GM10847 (cell line): ENCODE data around the gene SLC37A1.

ENCODE experiments used
- POLR2A ChIP-seq: IDR thresholded peaks from 2 replicates; pipeline ENCODE4 v1.6.1; 2011; ENCODE audit not compliant: insufficient read length; ENCODE audit errors: extremely low read depth

Gene SLC37A1

DNA sequence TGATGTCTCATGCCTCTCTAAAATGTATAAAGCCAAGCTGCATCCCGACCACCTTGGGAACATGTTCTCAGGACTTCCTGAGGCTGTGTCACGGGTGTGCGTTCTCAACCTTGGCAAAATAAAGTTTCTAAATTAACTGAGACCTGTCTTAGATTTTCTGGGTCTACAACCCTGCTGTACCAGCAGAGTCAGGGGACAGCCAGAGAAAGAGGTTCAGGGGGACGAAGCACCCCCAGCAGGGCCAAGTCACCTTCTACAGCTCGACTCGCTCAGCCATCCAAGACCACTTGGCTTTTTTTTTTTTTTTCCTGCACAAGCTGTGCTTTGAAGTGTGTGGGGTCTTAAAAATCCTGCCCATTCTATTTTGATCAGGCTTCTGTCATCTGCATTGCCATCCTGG lies 111.3 kb downstream of the SLC37A1 start:
- TF ChIP-seq POLR2A, result no peak

GRCh38 chr21:42626171-42626570 lies 112.5 kb downstream of the SLC37A1 start:
- TF ChIP-seq POLR2A, result no peak

DNA sequence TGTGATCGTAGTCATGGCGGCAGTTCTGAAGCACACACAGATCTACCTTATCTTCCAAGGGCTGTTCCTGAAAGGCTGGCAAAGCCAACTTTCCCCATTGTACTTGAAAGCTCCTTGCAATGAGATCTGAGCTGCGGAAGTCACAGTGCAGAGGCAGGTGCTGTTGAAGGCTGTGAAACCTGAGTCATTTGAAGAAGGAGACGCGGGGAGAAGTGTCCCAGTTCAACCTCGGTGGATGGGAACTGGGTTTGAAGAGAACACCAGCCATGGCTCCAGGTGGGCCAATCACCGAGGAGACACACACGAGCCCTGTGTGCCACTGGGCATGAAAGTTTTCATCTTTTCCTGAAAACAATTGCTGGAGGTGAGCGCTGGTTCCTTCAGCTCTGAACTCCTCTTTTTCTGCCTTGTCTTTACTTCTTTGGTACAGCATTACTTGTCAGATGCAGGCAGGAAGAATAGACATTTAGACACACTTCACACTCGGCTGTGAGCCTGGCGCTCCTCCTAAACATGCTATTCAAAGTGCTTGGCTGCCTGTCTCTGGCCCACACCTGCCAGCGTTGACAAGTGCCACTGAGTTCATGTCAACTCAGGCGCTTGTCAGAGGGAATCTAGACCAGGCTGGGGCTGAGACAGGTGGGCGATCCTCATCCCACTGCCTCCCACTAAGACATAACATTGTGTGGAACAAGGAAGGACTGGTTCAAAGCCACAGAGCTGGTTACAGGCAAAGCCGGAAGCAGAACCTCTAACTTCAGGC lies 114.1 kb downstream of the SLC37A1 start:
- no peak for TF ChIP-seq POLR2A

GRCh38 chr21:42629933-42630589 lies 116.4 kb downstream of the SLC37A1 start:
- no peak for TF ChIP-seq POLR2A

DNA sequence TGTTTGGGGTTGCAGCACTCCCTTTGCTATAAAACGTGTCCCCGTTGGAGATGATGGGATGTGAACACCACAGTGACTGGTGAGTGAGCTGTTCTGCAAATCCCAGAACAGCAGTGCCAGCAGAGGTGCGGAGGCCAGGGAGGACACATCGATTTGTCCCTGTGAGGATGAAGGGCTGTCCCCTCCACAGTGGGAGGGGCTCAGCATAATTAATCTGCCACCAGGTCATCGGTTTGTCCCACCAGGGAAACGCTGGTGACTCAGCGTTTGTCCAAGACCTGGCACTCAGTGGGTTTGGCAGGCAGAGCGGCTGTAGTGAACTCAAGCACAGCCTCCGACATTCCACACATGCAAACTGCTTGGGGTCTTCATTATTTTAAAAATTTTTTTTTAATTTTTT lies 117.0 kb downstream of the SLC37A1 start:
- TF ChIP-seq POLR2A, result no peak
